IMR-90 (cell line): ENCODE measurements around the gene EPB41L4A. TPM values are rescaled to one million over a fixed set of nuclear protein-coding genes. Genes with fewer than 3 reads are reported as not detected.

Experiments
- ATAC-seq: fragments of 200-7000 bp; cut with Tn5 transposase; 2 replicates; pipeline ENCODE4 v1.9.1; 2020; ENCODE audit warnings: low read depth, mild to moderate bottlenecking, moderate library complexity
- BruUV-seq: library from RNA; stranded (reverse); fragments of 400-500 nt; replicated peaks from 2 replicates; lab custom pipeline; 2021; lab: Mats Ljungman, UMichigan
- CTCF ChIA-PET: fragments of 300-600 bp; formaldehyde crosslinking; extraction: SDS; loops from one replicate; lab custom pipeline; 2021; ENCODE audit warnings: antibody characterized with exemption; lab: Yijun Ruan, JAX
- POLR2A ChIA-PET: fragments of 300-600 bp; sonication (Branson Sonifier 250); formaldehyde crosslinking; loops from one replicate; lab custom pipeline; 2022; ENCODE audit warnings: antibody characterized with exemption; ENCODE audit not compliant: unreplicated experiment; lab: Charles Lee
- DNase-seq: peaks from one replicate; pipeline ENCODE4 v3.0.0; 2013
- H2AFZ ChIP-seq: replicated peaks from 2 replicates; pipeline ENCODE3; 2013; ENCODE audit warnings: low read length, mild to moderate bottlenecking; ENCODE audit not compliant: poor library complexity
- H2AK5ac ChIP-seq: 2 replicates; pipeline ENCODE4 v1.6.1; 2013; ENCODE audit warnings: low read depth, low read length, inconsistent platforms
- H2AK9ac ChIP-seq: replicated peaks from 2 replicates; pipeline ENCODE3; 2013; ENCODE audit warnings: mild to moderate bottlenecking, low read depth, low read length, moderate library complexity; ENCODE audit not compliant: poor library complexity
- H2BK120ac ChIP-seq: 2 replicates; pipeline ENCODE4 v1.6.1; 2013; ENCODE audit warnings: low read depth, low read length, inconsistent platforms
- H2BK15ac ChIP-seq: 3 replicates; pipeline ENCODE4 v1.6.1; 2013; ENCODE audit warnings: low read depth, low read length, inconsistent platforms
- H2BK20ac ChIP-seq: 2 replicates; pipeline ENCODE4 v1.6.1; 2013; ENCODE audit warnings: low read depth, mild to moderate bottlenecking, inconsistent platforms, low read length, moderate library complexity
- H2BK5ac ChIP-seq: 2 replicates; pipeline ENCODE4 v1.6.1; 2013; ENCODE audit warnings: mild to moderate bottlenecking, low read depth, low read length, inconsistent platforms; ENCODE audit not compliant: poor library complexity, severe bottlenecking
- H3K14ac ChIP-seq: replicated peaks from 2 replicates; pipeline ENCODE4 v1.6.1; 2013; ENCODE audit warnings: low read depth, low read length, inconsistent platforms
- H3K18ac ChIP-seq: 2 replicates; pipeline ENCODE4 v1.6.1; 2013; ENCODE audit warnings: low read depth, low read length, control low read depth
- H3K23ac ChIP-seq: 2 replicates; pipeline ENCODE4 v1.6.1; 2013; ENCODE audit warnings: low read depth, low read length, inconsistent platforms
- H3K27ac ChIP-seq: 2 replicates; pipeline ENCODE4 v1.5.1; 2013; ENCODE audit warnings: mild to moderate bottlenecking, control low read depth, low read length; ENCODE audit not compliant: insufficient read depth
- H3K27me3 ChIP-seq: 2 replicates; pipeline ENCODE4 v1.6.1; 2013; ENCODE audit warnings: low read length; ENCODE audit not compliant: control insufficient read depth, insufficient read depth
- H3K36me3 ChIP-seq: 2 replicates; pipeline ENCODE4 v1.6.1; 2013; ENCODE audit warnings: low read length, mixed read lengths; ENCODE audit not compliant: control insufficient read depth, insufficient read depth
- H3K4ac ChIP-seq: 2 replicates; pipeline ENCODE4 v1.6.1; 2013; ENCODE audit warnings: low read depth, low read length, inconsistent platforms
- H3K4me1 ChIP-seq: 2 replicates; pipeline ENCODE4 v1.6.1; 2013; ENCODE audit warnings: low read length, mixed read lengths; ENCODE audit not compliant: control insufficient read depth, insufficient read depth
- H3K4me2 ChIP-seq: 2 replicates; pipeline ENCODE4 v1.6.1; 2013; ENCODE audit warnings: low read depth, mild to moderate bottlenecking, control low read depth, low read length, moderate library complexity
- H3K4me3 ChIP-seq: 2 replicates; pipeline ENCODE4 v1.5.1; 2013; ENCODE audit warnings: low read depth, mild to moderate bottlenecking, control low read depth, low read length, moderate library complexity; ENCODE audit not compliant: insufficient read depth
- H3K56ac ChIP-seq: 2 replicates; pipeline ENCODE4 v1.6.1; 2013; ENCODE audit warnings: low read length, inconsistent platforms; ENCODE audit not compliant: insufficient read depth; ENCODE audit errors: extremely low read depth
- H3K79me1 ChIP-seq, 2 experiments: 2 replicates each; pipeline ENCODE4 v1.6.1; 2013; ENCODE audit warnings: low read length in 2 of 2, inconsistent platforms in 1 of 2, low read depth in 1 of 2
- H3K9ac ChIP-seq: 2 replicates; pipeline ENCODE4 v1.6.1; 2013; ENCODE audit warnings: low read depth, low read length, control low read depth
- H3K9me1 ChIP-seq: 2 replicates; pipeline ENCODE4 v1.6.1; 2013; ENCODE audit warnings: low read length, inconsistent platforms; ENCODE audit not compliant: insufficient read depth
- H3K9me3 ChIP-seq: 2 replicates; pipeline ENCODE4 v1.6.1; 2013; ENCODE audit warnings: low read length; ENCODE audit not compliant: control insufficient read depth, insufficient read depth
- H4K20me1 ChIP-seq: 2 replicates; pipeline ENCODE4 v1.6.1; 2013; ENCODE audit warnings: low read length, inconsistent platforms; ENCODE audit not compliant: insufficient read depth
- H4K5ac ChIP-seq: 2 replicates; pipeline ENCODE4 v1.6.1; 2013; ENCODE audit warnings: mild to moderate bottlenecking, low read depth, low read length, control low read depth
- H4K8ac ChIP-seq, 2 experiments: 2 replicates each; pipeline ENCODE4 v1.6.1; 2013; ENCODE audit warnings: low read depth in 2 of 2, low read length in 2 of 2, control low read depth in 1 of 2, inconsistent platforms in 1 of 2
- H4K91ac ChIP-seq: 2 replicates; pipeline ENCODE4 v1.6.1; 2013; ENCODE audit warnings: low read depth, low read length, inconsistent platforms; ENCODE audit not compliant: insufficient read depth
- NFE2L2 ChIP-seq: fragments of 150-350 bp; IDR thresholded peaks from 2 replicates; pipeline ENCODE4 v1.6.1; 2016; ENCODE audit warnings: low read depth, mild to moderate bottlenecking, low read length
- SMC3 ChIP-seq: fragments of 150-350 bp; IDR thresholded peaks from 2 replicates; pipeline ENCODE4 v1.6.1; 2016; ENCODE audit warnings: low read depth, mild to moderate bottlenecking, antibody characterized with exemption, low read length, moderate library complexity
- WGBS, 2 experiments: methylation state at CpG; one replicate each; pipeline versions ENCODE4 v1.1.5 to v1.1.7; 2013; ENCODE audit warnings: missing lambda C conversion rate in 2 of 2; ENCODE audit not compliant: insufficient read length in 1 of 2; ENCODE audit errors: extremely low coverage in 2 of 2; 5-methylcytosine and 5-hydroxymethylcytosine counted together
- dilution Hi-C: fragments of 300-500 bp; cut with HindIII; formaldehyde crosslinking; loops from one replicate; pipeline ENCODE4 v1.14.3; 2018; ENCODE audit warnings: low sequenced_read_pairs; ENCODE audit not compliant: unreplicated experiment
- in situ Hi-C: fragments of 300-500 bp; cut with MboI; formaldehyde crosslinking; loops from 3 replicates; pipeline ENCODE4 v1.14.3; 2019; ENCODE audit warnings: low sequenced_read_pairs, inconsistent platforms, mixed read lengths
- intact Hi-C: fragments of 100-400 bp; cut with micrococcal nuclease; formaldehyde crosslinking; loops from 2 replicates; pipeline ENCODE4 v1.10.0; 2022
- polyA plus RNA-seq, 3 experiments: library from polyadenylated mRNA; depleted of rRNA; stranded (reverse); fragments of >200 nt; gene quantifications; 2 replicates each; pipeline ENCODE4 v1.2.3, GENCODE V29; 2012; ENCODE audit warnings: low replicate concordance in 1 of 3
- total RNA-seq: library from RNA; depleted of rRNA; stranded (reverse); fragments of >200 nt; gene quantifications from 2 replicates; pipeline ENCODE4 v1.2.3, GENCODE V29; 2012

Gene EPB41L4A
- total and polyA plus RNA-seq, 2 of the 4 experiments (the other 2 are of a cell fraction), result under 0.01 to 0.02 TPM

GRCh38 chr5:112417931-112418658 lies 982 bp downstream of the EPB41L4A start:
- no peak for ATAC-seq
- Histone ChIP-seq H3K4ac (no peak overlapping the region), H4K91ac (no peak overlapping the region), H3K4me2 (peak overlapping the region; percentile 6; the same call in 1 of the 2 replicates), H3K18ac (no peak overlapping the region), H3K27ac (no peak overlapping the region), H3K23ac (no peak overlapping the region), H3K4me1 (no peaks in the 10 kb centered on the region), H3K79me1 (no peaks in the 10 kb centered on the region), H3K14ac (no peak overlapping the region), H4K5ac (no peak overlapping the region), H2BK20ac (no peak overlapping the region), H3K9me3 (peaks cover 1% of the 10 kb centered on the region; the same call in 1 of the 2 replicates), H4K8ac (no peak overlapping the region), H2AFZ (no peak overlapping the region), H3K4me3 (no peak overlapping the region), H3K9me1 (no peaks in the 10 kb centered on the region), H2BK120ac (no peak overlapping the region), H2BK15ac (no peak overlapping the region), H2AK9ac (no peak overlapping the region), H2AK5ac (no peak overlapping the region), H3K27me3 (peaks cover 33% of the 10 kb centered on the region), H2BK5ac (no peak overlapping the region), H3K9ac (no peak overlapping the region), H3K56ac (no peak overlapping the region), H3K36me3 (no peaks in the 10 kb centered on the region), H4K20me1 (no peaks in the 10 kb centered on the region)
- WGBS, 2 experiments, result 8% methylated on average over 2 of the region's 26 CpGs; no CpG with 5 or more reads in 1 of the 2 experiments
- dilution Hi-C loops (no loop called here), intact Hi-C loops (loop anchor here (10.0 kb wide), 1 partner anchor 213 kb away; no protein-coding TSS in a partner anchor), in situ Hi-C loops (no loop called here)
- ChIA-PET CTCF (no interaction called here), POLR2A (no interaction called here)
- TF ChIP-seq SMC3, result no peak
- TF ChIP-seq NFE2L2, result no peak
- no TSS peak for BruUV-seq
- DNase-seq, result no peak
